CD4-positive, alpha-beta T cell treated with Interleukin-17A for 4 hours (primary cell): ENCODE measurements around the gene PPP2R2B.

Experiments used
- DNase-seq: peaks from one replicate; pipeline ENCODE4 v3.0.0-alpha.2; 2020; ENCODE audit warnings: mixed read lengths

PPP2R2B gene

GRCh38 chr5:146533260-146533857, 345.2 kb downstream of the PPP2R2B start:
- DNase-seq: peak; percentile 78
